Duodenal mucosa (tissue), 2 donors: ENCODE results near the gene CES3.
A peak's percentile ranks its signal among the peaks of the same experiment; 100 is the strongest.

Experiments used
- H3K27ac ChIP-seq: one replicate; pipeline ENCODE4 v1.7.0; 2013; ENCODE audit warnings: low read depth, low read length
- H3K27me3 ChIP-seq, 2 donors: one replicate each; pipeline ENCODE4 v1.7.0; 2013; ENCODE audit warnings: low read length in 2 of 2, control low read depth in 1 of 2; ENCODE audit not compliant: insufficient read depth in 2 of 2, control insufficient read depth in 1 of 2
- H3K36me3 ChIP-seq, 2 donors: one replicate each; pipeline ENCODE4 v1.7.0; 2013; ENCODE audit warnings: low read length in 2 of 2, control low read depth in 1 of 2; ENCODE audit not compliant: insufficient read depth in 2 of 2, control insufficient read depth in 1 of 2
- H3K4me1 ChIP-seq, 2 donors: one replicate each; pipeline ENCODE4 v1.7.0; 2013; ENCODE audit warnings: low read length in 2 of 2, control low read depth in 1 of 2; ENCODE audit not compliant: insufficient read depth in 2 of 2, control insufficient read depth in 1 of 2
- H3K4me3 ChIP-seq, 2 donors: one replicate each; pipeline ENCODE4 v1.7.0; 2013; ENCODE audit warnings: low read length in 2 of 2, low read depth in 1 of 2
- H3K9ac ChIP-seq, 2 donors: one replicate each; pipeline ENCODE4 v1.7.0; 2013; ENCODE audit warnings: low read length in 2 of 2, low read depth in 1 of 2
- H3K9me3 ChIP-seq, 2 donors: one replicate each; pipeline ENCODE4 v1.7.0; 2013; ENCODE audit warnings: low read length in 2 of 2, control low read depth in 1 of 2; ENCODE audit not compliant: control insufficient read depth in 1 of 2

The CES3 gene

GRCh38 chr16:66935314-66936011 is 25.6 kb upstream of the CES3 start, which contains the start of gene CES2:
TSS of gene CES2 (plus strand) at chr16:66935516. CDS start at chr16:66935636, 120 bp downstream.
- Histone ChIP-seq H3K4me1 (peaks cover 44 to 71% of the 10 kb centered on the region in 2 donors), H3K27ac (peak within 1 kb of the TSS; percentile 95), H3K36me3 (peaks cover 31 to 41% of the 10 kb centered on the region in 2 donors), H3K27me3 (no peaks in the 10 kb centered on the region), H3K9ac (peak within 1 kb of the TSS; percentile 99 to 100), H3K4me3 (peak within 1 kb of the TSS; percentile 99 to 100), H3K9me3 (no peaks in the 10 kb centered on the region)

GRCh38 chr16:66936462-66936861 is 24.6 kb upstream of the CES3 start:
- Histone ChIP-seq H3K27ac (peak overlapping the region; percentile 92), H3K4me3 (peak overlapping the region; percentile 99 to 100), H3K4me1 (peaks cover 41 to 80% of the 10 kb centered on the region in 2 donors), H3K9me3 (no peaks in the 10 kb centered on the region), H3K27me3 (no peaks in the 10 kb centered on the region), H3K9ac (peak overlapping the region; percentile 99 to 100), H3K36me3 (peaks cover 41 to 51% of the 10 kb centered on the region in 2 donors)

GRCh38 chr16:66936889-66937554 is 24.0 kb upstream of the CES3 start:
- peak overlapping the region; percentile 32 for H3K27ac ChIP-seq
- peaks cover 46 to 56% of the 10 kb centered on the region in 2 donors for H3K36me3 ChIP-seq
- peak overlapping the region; percentile 99 to 100 for H3K4me3 ChIP-seq
- H3K27me3 ChIP-seq, result no peaks in the 10 kb centered on the region
- H3K9me3 ChIP-seq, result no peaks in the 10 kb centered on the region
- peak overlapping the region; percentile 44 to 57 for H3K9ac ChIP-seq
- peaks cover 39 to 82% of the 10 kb centered on the region in 2 donors for H3K4me1 ChIP-seq

- Histone ChIP-seq H3K9me3 (no peaks in the 10 kb centered on the region), H3K27ac (no peak overlapping the region), H3K4me1 (peaks cover 31 to 75% of the 10 kb centered on the region in 2 donors), H3K36me3 (peaks cover 53 to 60% of the 10 kb centered on the region in 2 donors), H3K4me3 (peak overlapping the region; percentile 99 to 100), H3K27me3 (no peaks in the 10 kb centered on the region), H3K9ac (peak overlapping the region; percentile 44 to 57)
These were observed 23.2 kb upstream of the CES3 start for GRCh38 chr16:66937725-66938337.

- peaks cover 24 to 64% of the 10 kb centered on the region in 2 donors for H3K4me1 ChIP-seq
- H3K9me3 ChIP-seq, result no peaks in the 10 kb centered on the region
- no peak overlapping the region for H3K4me3 ChIP-seq
- H3K27me3 ChIP-seq, result no peaks in the 10 kb centered on the region
- no peak overlapping the region for H3K27ac ChIP-seq
- no peak overlapping the region for H3K9ac ChIP-seq
- H3K36me3 ChIP-seq, result peaks cover 65 to 76% of the 10 kb centered on the region in 2 donors
These were observed 21.7 kb upstream of the CES3 start for GRCh38 chr16:66939366-66939765.

GRCh38 chr16:66940236-66940635 is 20.8 kb upstream of the CES3 start:
- H3K9me3 ChIP-seq, result no peaks in the 10 kb centered on the region
- no peak overlapping the region for H3K4me3 ChIP-seq
- no peak overlapping the region for H3K9ac ChIP-seq
- no peaks in the 10 kb centered on the region for H3K27me3 ChIP-seq
- H3K36me3 ChIP-seq, result peaks cover 65 to 76% of the 10 kb centered on the region in 2 donors
- peaks cover 24 to 61% of the 10 kb centered on the region in 2 donors for H3K4me1 ChIP-seq
- H3K27ac ChIP-seq, result no peak overlapping the region

- H3K4me3 ChIP-seq, result no peak overlapping the region
- H3K9me3 ChIP-seq, result no peaks in the 10 kb centered on the region
- H3K36me3 ChIP-seq, result peaks cover 59 to 64% of the 10 kb centered on the region in 2 donors
- H3K9ac ChIP-seq, result no peak overlapping the region
- H3K4me1 ChIP-seq, result peaks cover 14 to 42% of the 10 kb centered on the region in 2 donors
- no peaks in the 10 kb centered on the region for H3K27me3 ChIP-seq
- H3K27ac ChIP-seq, result no peak overlapping the region
These were observed 18.1 kb upstream of the CES3 start for GRCh38 chr16:66942981-66943380.

- H3K36me3 ChIP-seq, result peaks cover 53 to 59% of the 10 kb centered on the region in 2 donors
- no peaks in the 10 kb centered on the region for H3K9me3 ChIP-seq
- no peak overlapping the region for H3K9ac ChIP-seq
- H3K27me3 ChIP-seq, result no peaks in the 10 kb centered on the region
- peaks cover 8 to 40% of the 10 kb centered on the region in 2 donors for H3K4me1 ChIP-seq
- no peak overlapping the region for H3K4me3 ChIP-seq
- H3K27ac ChIP-seq, result no peak overlapping the region
These were observed 17.5 kb upstream of the CES3 start for GRCh38 chr16:66943426-66944053.

GRCh38 chr16:66944054-66944441 is 17.0 kb upstream of the CES3 start:
- no peak overlapping the region for H3K27ac ChIP-seq
- no peak overlapping the region for H3K9ac ChIP-seq
- no peak overlapping the region for H3K4me3 ChIP-seq
- no peaks in the 10 kb centered on the region for H3K27me3 ChIP-seq
- H3K36me3 ChIP-seq, result peaks cover 48 to 53% of the 10 kb centered on the region in 2 donors
- peaks cover 9 to 40% of the 10 kb centered on the region in 2 donors for H3K4me1 ChIP-seq
- H3K9me3 ChIP-seq, result no peaks in the 10 kb centered on the region
